Lower leg skin (tissue), 4 donors: ENCODE measurements around the gene FAM236B. TPM values are rescaled to one million over a fixed set of nuclear protein-coding genes. Genes with fewer than 3 reads are reported as not detected.
"Not testable (repeated sequence)": the region's sequence is repeated elsewhere in the genome, so short reads cannot be mapped to it uniquely, and the experiment has no call there.

ENCODE experiments used
- DNase-seq, 2 donors: peaks; one replicate each; pipeline ENCODE4 v3.0.0-alpha.2; 2019; ENCODE audit warnings: low spot score in 2 of 2
- H3K4me3 ChIP-seq: fragments of 200-600 bp; sonication (generic); 2 replicates; pipeline ENCODE4 v1.5.1; 2017; ENCODE audit warnings: mild to moderate bottlenecking, low read depth; ENCODE audit not compliant: poor library complexity, severe bottlenecking
- WGBS, 2 donors: methylation state at CpG; one replicate each; pipeline ENCODE4 v1.1.5; 2018; 5-methylcytosine and 5-hydroxymethylcytosine counted together
- intact Hi-C: fragments of 100-400 bp; cut with DNase I; formaldehyde crosslinking; loops from one replicate; pipeline ENCODE4 v1.15.0; 2023; ENCODE audit warnings: low total_unique reads
- total RNA-seq, 4 donors: library from RNA; depleted of rRNA; stranded (reverse); fragments of >200 nt; gene quantifications; one replicate each; pipeline ENCODE4 v1.1.0, GENCODE V29; 2016

The FAM236B gene
- not detected for total RNA-seq

DNA sequence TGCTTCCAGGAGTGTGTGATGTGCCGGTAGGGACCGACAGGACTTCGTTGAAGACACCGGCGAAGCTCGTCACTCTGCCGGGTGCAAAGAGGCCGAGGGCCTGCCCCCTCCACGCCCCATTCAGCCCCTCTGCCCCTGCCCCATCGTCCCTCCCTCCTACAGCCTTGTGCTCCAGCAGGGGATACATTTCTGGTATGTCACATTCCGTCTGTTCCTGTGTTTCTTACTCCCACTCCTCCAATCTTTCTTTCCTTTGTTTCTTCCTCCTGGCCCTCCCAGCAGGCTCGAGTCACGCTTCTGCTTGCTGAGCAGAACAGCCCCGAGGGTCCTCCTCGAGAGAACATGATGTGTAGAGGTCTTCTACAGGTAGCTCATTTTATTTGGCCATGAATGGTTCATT lies at the start of gene FAM236B:
FAM236B (minus strand) TSS at position 101 of the 400 bp plus-strand sequence; CDS start at position 1, 100 bp downstream.
- intact Hi-C loops, H3K4me3 ChIP-seq, DNase-seq: not testable (repeated sequence)
- WGBS, 2 donors, result no CpG with 5 or more reads among the region's 15 CpGs

DNA sequence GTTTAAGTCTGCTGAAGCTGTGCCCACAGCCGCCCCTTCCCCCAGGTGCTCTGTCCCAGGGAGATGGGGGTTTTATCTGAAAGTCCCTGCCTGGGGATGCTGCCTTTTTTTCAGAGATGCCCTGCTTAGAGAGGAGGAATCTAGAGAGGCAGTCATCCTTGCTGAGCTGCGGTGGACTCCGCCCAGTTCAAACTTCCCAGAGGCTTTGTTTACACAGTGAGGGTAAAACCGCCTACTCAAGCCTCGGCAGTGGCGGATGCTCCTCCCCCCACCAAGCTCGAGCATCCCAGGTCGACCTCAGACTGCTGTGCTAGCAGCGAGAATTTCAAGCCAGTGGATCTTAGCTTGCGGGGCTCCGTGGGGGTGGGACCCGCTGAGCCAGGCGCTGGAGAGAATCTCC lies 48.2 kb upstream of the FAM236B start:
- intact Hi-C loops, H3K4me3 ChIP-seq, DNase-seq: not testable (repeated sequence)
- WGBS, 2 donors, result no CpG with 5 or more reads among the region's 13 CpGs

DNA sequence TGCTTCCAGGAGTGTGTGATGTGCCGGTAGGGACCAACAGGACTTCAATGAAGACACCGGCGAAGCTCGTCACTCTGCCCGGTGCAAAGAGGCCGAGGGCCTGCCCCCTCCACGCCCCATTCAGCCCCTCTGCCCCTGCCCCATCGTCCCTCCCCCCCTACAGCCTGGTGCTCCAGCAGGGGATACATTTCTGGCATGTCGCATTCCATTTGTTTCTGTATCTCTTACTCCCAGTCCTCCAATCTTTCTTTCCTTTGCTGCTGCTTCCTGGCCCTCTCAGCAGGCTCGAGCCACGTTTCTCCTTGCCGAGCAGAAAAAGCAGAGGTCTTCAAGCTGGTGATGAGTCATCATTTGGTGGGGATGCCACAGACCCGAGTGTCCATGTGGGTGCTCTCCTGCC lies 25.6 kb upstream of the FAM236B start, which contains the start of gene FAM236D:
FAM236D (minus strand) TSS at position 101 of the 400 bp plus-strand sequence; CDS start at position 1, 100 bp downstream.
- DNase-seq, H3K4me3 ChIP-seq, intact Hi-C loops: not testable (repeated sequence)
- WGBS, 2 donors, result no CpG with 5 or more reads among the region's 13 CpGs

DNA sequence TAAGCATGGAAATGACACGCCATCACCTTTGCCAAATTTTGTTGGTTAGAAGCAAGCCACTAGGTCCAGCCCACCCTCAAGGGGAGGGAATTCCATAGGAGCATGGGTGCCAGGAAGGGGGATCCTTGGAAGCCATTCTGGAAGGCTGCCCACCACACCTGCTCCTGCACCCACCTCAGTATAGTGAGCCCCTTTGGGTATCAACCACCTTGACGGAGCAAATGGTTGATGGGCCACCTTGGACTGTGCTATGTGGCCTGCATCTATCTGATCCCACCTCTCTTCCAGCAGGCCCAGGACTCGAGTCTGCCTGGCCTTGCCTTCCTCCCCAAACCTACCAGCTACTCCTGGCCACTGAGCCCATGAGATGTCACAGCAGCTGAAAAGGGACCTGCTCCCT lies 7.9 kb upstream of the FAM236B start:
- H3K4me3 ChIP-seq, intact Hi-C loops: not testable (repeated sequence)
- no CpG with 5 or more reads among the region's 3 CpGs for WGBS, 2 donors
- DNase-seq, result peak in 1 of 2 donors; percentile 56

DNA sequence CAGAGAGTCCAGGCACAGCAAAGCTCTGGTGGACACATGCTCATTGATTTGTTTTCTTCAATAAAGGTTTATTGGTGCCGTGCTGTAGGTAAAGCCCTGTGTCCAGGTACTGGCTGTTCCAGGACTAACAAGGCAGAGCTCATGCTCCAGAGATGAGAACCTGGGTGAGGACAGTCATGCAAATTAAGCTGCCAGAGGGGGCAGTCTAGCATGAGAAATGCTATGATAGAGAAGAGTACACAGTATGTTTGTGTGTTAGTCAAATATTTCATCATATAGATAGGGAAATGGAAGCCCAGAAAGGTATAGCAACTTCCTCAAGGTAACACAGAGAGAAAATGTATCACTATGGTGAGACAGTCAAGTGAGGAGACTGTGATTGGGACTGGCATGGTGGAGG lies 5.7 kb upstream of the FAM236B start:
- intact Hi-C loops, DNase-seq, H3K4me3 ChIP-seq: not testable (repeated sequence)
- WGBS, 2 donors, result no CpG with 5 or more reads among the region's 1 CpG

DNA sequence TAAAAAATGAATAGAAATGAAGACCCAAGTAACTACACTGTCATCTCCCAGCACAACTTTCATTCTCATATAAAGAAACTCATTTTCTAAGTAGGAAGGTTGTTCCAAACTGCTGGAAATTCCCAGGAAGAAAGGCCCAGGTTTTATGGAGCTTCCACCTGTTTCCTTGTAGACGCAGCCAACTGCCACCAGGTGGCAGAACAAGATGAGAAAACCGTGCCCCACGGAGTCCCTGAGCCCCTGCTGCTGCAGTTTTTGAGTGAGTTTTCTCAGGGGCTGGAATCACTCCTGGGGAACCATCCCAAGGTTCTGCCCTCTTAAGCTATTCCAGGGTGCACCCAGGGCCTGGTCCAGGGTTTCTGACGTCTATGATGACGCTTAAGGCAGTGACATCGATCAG lies 1.5 kb upstream of the FAM236B start:
- H3K4me3 ChIP-seq, DNase-seq, intact Hi-C loops: not testable (repeated sequence)
- no CpG with 5 or more reads among the region's 6 CpGs for WGBS, 2 donors

DNA sequence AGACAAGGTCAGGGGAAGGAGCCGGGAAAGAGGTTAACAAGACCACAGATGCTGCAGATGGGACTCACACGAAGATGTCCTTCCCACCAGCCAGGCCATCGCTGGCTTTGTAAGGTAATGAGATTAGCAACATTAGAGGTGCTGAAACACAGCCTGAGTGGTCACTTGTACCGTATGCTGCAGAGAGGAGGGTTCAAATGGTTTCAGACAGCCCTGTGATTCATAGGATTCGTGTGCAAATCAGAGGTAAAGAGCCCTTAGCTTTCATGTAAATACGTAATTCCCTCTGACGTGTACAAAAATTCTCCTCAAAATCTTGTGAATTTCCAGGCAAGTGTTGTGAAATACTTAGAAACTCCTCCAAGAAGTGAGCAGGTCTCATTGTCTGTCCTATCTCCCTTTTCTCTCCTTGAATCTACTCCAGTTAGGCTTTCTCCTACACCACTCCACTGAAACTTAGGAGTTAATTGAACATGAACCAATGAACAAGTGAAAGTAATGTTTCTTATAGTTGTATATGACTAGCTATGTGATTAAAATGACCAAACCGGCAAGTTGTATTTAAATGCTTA lies 991 bp upstream of the FAM236B start:
- no CpG with 5 or more reads among the region's 8 CpGs for WGBS, 2 donors
- intact Hi-C loops, H3K4me3 ChIP-seq, DNase-seq: not testable (repeated sequence)

DNA sequence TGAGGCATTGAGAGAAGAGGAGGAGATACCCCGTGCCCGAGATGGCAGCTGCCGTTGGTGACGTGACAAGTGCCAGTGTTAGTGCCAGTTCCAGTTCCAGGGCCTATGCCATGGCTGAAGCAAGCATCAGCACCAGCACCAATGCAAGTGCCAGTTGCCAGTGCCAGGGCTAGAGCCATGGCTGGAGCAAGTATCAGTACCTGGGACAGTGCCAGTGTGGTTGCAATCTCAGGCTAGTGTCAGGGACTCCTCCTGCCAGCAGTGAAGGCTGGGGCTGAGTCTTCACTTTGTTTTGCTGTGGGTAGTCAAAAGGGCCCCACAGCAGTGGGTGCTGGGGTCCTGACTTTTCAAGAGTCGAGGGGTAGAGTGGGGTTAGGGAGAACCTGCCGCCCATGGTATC lies 4.3 kb downstream of the FAM236B start:
- no CpG with 5 or more reads among the region's 6 CpGs for WGBS, 2 donors

DNA sequence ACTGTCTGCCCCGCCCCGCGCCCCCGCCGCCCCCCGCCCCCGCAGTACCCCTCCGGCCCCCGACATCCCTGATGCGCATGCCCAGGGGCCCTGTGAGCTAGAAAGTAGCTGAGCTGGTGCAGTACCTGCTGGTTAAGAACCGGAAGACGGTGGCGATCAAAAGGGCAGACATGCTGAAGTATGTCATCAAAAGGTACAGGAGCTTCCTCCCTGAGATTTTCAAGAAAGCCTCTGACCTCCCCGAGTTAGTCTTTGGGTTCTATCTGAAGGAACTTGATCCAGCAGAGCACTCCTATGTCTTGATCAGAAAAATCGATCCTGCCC lies 5.0 kb downstream of the FAM236B start:
- H3K4me3 ChIP-seq, DNase-seq, intact Hi-C loops: not testable (repeated sequence)
- no CpG with 5 or more reads among the region's 15 CpGs for WGBS, 2 donors

More for the DNA sequence above, 4.3 kb downstream of the FAM236B start:
- intact Hi-C loops, H3K4me3 ChIP-seq, DNase-seq: not testable (repeated sequence)

DNA sequence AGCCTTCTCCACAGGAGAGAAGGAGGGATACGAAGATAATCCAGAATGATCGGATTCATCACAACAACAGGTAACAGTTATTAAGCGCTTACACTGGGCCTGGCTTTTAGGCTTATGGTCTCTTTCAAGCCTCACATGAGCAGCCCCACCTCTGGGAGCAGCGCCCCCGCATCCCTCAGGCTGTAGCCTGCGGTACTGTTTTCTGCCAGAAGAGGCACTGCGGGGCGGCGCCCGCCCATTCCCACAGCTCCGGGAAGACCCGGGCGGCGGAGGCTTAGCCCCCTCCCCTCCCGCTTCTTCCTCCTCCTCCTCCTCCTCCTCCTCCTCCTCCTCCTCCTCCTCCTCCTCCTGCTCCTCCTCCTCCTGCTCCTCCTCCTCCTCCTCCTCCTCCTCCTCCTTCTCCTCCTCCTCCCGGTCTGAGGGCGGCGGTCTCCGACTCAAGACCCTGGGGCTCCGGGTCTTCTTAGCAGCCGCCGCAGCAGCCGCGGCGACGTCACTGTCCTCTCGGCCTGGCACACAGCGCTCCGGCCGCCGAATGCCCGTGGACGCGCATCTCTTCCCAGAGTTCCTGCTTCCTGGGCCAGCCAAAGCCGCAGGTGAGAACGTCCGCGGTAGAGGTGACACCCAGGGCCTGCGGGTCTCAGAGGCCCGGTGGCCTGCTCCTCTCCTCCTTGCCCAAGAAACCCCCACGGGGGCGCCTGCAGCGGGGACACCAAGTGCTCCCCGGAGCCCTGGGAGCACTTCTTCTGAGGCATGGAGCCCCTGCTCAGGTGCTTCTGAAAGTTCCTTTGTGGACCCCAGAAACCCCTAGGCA lies 5.6 kb downstream of the FAM236B start, which contains the start of gene DMRTC1B:
DMRTC1B (plus strand) TSS at position 238 of the 814 bp plus-strand sequence. CDS start 68,246 bp downstream, outside the sequence.
- no CpG with 5 or more reads among the region's 44 CpGs for WGBS, 2 donors
- intact Hi-C loops, result not testable (repeated sequence)

DNA sequence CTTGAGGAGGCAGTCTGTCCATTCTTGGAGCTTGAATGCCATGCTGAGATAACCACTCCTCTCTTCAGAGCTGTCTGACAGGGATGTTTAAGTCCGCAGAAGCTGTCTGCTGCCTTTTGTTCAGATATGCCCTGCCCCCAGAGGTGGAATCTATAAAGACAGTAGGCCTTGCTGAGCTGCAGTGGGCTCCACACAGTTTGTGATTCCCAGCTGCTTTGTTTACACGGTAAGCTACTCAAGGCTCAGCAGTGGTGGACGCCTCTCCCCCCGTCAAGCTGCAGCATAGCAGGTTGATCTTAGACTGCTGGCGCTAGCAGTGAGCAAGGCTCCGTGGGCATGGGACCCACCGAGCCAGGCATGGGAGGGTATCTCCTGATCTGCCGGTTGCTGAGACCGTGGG lies 22.0 kb downstream of the FAM236B start:
- DNase-seq, intact Hi-C loops, H3K4me3 ChIP-seq: not testable (repeated sequence)
- no CpG with 5 or more reads among the region's 9 CpGs for WGBS, 2 donors

More for the DNA sequence above, 5.6 kb downstream of the FAM236B start, which contains the start of gene DMRTC1B:
- H3K4me3 ChIP-seq, DNase-seq: not testable (repeated sequence)

DNA sequence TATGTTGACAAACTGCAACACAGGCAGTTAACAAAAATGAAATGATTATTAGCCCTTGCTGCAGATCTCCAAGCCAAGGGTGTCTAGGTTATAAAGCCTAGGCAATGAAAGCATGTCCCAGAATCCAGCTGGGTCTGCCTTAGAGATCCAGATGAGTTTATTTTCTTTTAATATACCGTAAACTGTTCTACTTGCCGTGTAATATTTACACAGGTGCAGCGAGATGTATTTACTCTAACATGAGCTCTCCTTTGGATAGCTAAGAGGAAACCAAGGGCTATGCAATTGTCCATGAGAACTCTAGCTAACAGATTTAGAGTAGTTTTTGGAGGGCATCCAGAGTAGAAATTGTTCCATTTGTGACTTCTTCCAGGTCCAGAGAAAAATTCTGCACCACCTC lies 33.9 kb downstream of the FAM236B start:
- H3K4me3 ChIP-seq, intact Hi-C loops, DNase-seq: not testable (repeated sequence)
- no CpG with 5 or more reads among the region's 3 CpGs for WGBS, 2 donors

DNA sequence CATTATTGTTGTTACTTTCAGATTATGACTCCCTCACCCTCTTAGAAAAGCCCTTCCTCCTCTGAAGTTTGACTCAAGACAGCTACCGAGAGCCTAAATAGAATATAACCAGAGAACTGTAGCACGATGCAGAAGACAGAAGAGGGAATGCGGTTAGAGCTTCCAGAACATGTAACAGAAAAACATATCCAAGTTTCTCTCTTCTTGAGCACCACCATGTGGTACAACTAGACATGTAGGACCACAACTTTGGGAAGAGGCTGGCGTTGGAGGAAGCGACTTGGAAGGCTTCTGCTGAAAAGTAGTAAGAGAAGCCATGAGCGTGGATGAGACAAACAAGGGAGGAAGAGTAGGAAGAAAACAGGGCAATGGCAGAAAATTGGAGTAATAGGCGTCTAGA lies 36.9 kb downstream of the FAM236B start:
- intact Hi-C loops, DNase-seq, H3K4me3 ChIP-seq: not testable (repeated sequence)
- WGBS, 2 donors, result no CpG with 5 or more reads among the region's 7 CpGs
